B cell (primary cell): ENCODE data around the gene CAB39L. TPM values are rescaled to one million over a fixed set of nuclear protein-coding genes. Genes with fewer than 3 reads are reported as not detected.

Experiments
- ATAC-seq: fragments of 200-7000 bp; cut with Tn5 transposase; one replicate; pipeline ENCODE4 v1.10.0; 2021; ENCODE audit warnings: low read depth, mild to moderate bottlenecking, moderate number of reproducible peaks, moderate library complexity
- CTCF ChIA-PET: fragments of 350-600 bp; sonication (Branson Sonifier 250); formaldehyde crosslinking; loops from one replicate; lab custom pipeline; 2021; ENCODE audit warnings: antibody characterized with exemption, inconsistent platforms; lab: Charles Lee
- POLR2A ChIA-PET: fragments of 350-600 bp; sonication (Branson Sonifier 250); formaldehyde crosslinking; loops from one replicate; lab custom pipeline; 2021; ENCODE audit warnings: antibody characterized with exemption; lab: Charles Lee
- DNase-seq: peaks from one replicate; pipeline ENCODE4 v3.0.0; 2013
- H2AFZ ChIP-seq: 2 replicates; pipeline ENCODE4 v1.6.1; 2012; ENCODE audit warnings: mild to moderate bottlenecking, low read depth, low read length; ENCODE audit not compliant: insufficient read depth, poor library complexity, severe bottlenecking
- H3K27ac ChIP-seq, 2 donors: 1 replicate in 1 of 2; 2 replicates in 1 of 2; pipeline ENCODE4 v1.5.1; 2012 to 2013; ENCODE audit warnings: low read length in 2 of 2, mild to moderate bottlenecking in 2 of 2, moderate library complexity in 1 of 2
- H3K27me3 ChIP-seq, 4 experiments: fragments of 200-600 bp in 1 of 4; sonication (generic) in 1 of 4; replicated peaks in 1 of 4; 1 replicate in 2 of 4; 2 replicates in 2 of 4; pipeline versions ENCODE4 v1.6.1 to v1.7.0; 2013 to 2016; ENCODE audit warnings: low read length in 3 of 4, mild to moderate bottlenecking in 2 of 4, mixed read lengths in 1 of 4, moderate library complexity in 1 of 4; ENCODE audit not compliant: insufficient read depth in 4 of 4, control insufficient read depth in 3 of 4; ENCODE audit errors: control extremely low read depth in 1 of 4
- H3K36me3 ChIP-seq, 2 experiments: replicated peaks in 1 of 2; 1 replicate in 1 of 2; 2 replicates in 1 of 2; pipeline versions ENCODE4 v1.6.1 to v1.7.1; 2013; ENCODE audit warnings: low read length in 1 of 2; ENCODE audit not compliant: insufficient read depth in 2 of 2, control insufficient read depth in 1 of 2; ENCODE audit errors: control extremely low read depth in 1 of 2, extremely low read depth in 1 of 2
- H3K4me1 ChIP-seq, 2 donors: fragments of 200-600 bp in 1 of 2; sonication (generic) in 1 of 2; 1 replicate in 1 of 2; 2 replicates in 1 of 2; pipeline versions ENCODE4 v1.5.1 to v1.6.1; 2013 to 2017; ENCODE audit warnings: low read length in 2 of 2; ENCODE audit not compliant: control insufficient read depth in 2 of 2, insufficient read depth in 2 of 2
- H3K4me2 ChIP-seq: replicated peaks from 2 replicates; pipeline ENCODE3; 2012; ENCODE audit warnings: mild to moderate bottlenecking, low read depth, low read length; ENCODE audit not compliant: poor library complexity, severe bottlenecking
- H3K4me3 ChIP-seq, 5 experiments: fragments of 200-600 bp in 1 of 5; sonication (generic) in 1 of 5; 1 replicate in 3 of 5; 2 replicates in 2 of 5; pipeline versions ENCODE4 v1.5.1 to v1.7.0; 2011 to 2016; ENCODE audit warnings: low read length in 4 of 5, mild to moderate bottlenecking in 4 of 5, low read depth in 2 of 5, control low read depth in 1 of 5, moderate library complexity in 1 of 5; ENCODE audit not compliant: insufficient read depth in 1 of 5; ENCODE audit errors: control extremely low read depth in 1 of 5, extremely low read depth in 1 of 5
- H3K79me2 ChIP-seq: fragments of 200-600 bp; sonication (generic); one replicate; pipeline ENCODE4 v1.6.0; 2016; ENCODE audit warnings: low read length; ENCODE audit not compliant: control insufficient read depth, insufficient read depth
- H3K9ac ChIP-seq: fragments of 200-600 bp; sonication (generic); 2 replicates; pipeline ENCODE4 v1.6.1; 2017; ENCODE audit warnings: mild to moderate bottlenecking, low read length, moderate library complexity
- H3K9me3 ChIP-seq, 3 donors: one replicate each; pipeline versions ENCODE4 v1.6.1 to v1.7.1; 2013; ENCODE audit warnings: low read length in 2 of 3; ENCODE audit not compliant: control insufficient read depth in 2 of 3, insufficient read depth in 1 of 3; ENCODE audit errors: control extremely low read depth in 1 of 3
- H4K20me1 ChIP-seq: 2 replicates; pipeline ENCODE4 v1.6.0; 2012; ENCODE audit warnings: mild to moderate bottlenecking, low read length; ENCODE audit not compliant: insufficient read depth, control insufficient read depth, poor library complexity, severe bottlenecking
- H3K27ac Mint-ChIP-seq: one replicate; pipeline ENCODE4 v1.8.0; 2021; ENCODE audit warnings: mixed read lengths
- H3K27me3 Mint-ChIP-seq: one replicate; pipeline ENCODE4 v1.8.0; 2021; ENCODE audit warnings: mixed read lengths
- H3K4me1 Mint-ChIP-seq: one replicate; pipeline ENCODE4 v1.8.0; 2021; ENCODE audit warnings: mixed read lengths
- H3K4me3 Mint-ChIP-seq: one replicate; pipeline ENCODE4 v1.8.0; 2021; ENCODE audit warnings: mixed read lengths
- H3K9me3 Mint-ChIP-seq: one replicate; pipeline ENCODE4 v1.8.0; 2022; ENCODE audit warnings: mixed read lengths; ENCODE audit not compliant: insufficient read depth
- CTCF ChIP-seq: fragments of 200-600 bp; IDR thresholded peaks from one replicate; pipeline ENCODE4 v1.8.0; 2022; ENCODE audit warnings: antibody characterized with exemption, mild to moderate bottlenecking
- EZH2 ChIP-seq: IDR thresholded peaks from 2 replicates; pipeline ENCODE4 v1.6.1; 2012; ENCODE audit warnings: borderline replicate concordance, low read depth, mild to moderate bottlenecking, moderate library complexity, low read length; ENCODE audit not compliant: insufficient read depth, poor library complexity, severe bottlenecking
- WGBS: methylation state at CpG from one replicate; pipeline ENCODE4 v1.1.5; 2013; ENCODE audit warnings: missing lambda C conversion rate; ENCODE audit not compliant: insufficient coverage; 5-methylcytosine and 5-hydroxymethylcytosine counted together
- intact Hi-C: fragments of 100-400 bp; cut with micrococcal nuclease; formaldehyde crosslinking; loops from one replicate; pipeline ENCODE4 v1.10.0; 2022
- polyA plus RNA-seq: library from polyadenylated mRNA; depleted of rRNA; stranded (reverse); fragments of >200 nt; gene quantifications from 2 replicates; pipeline ENCODE4 v1.2.3, GENCODE V29; 2012
- total RNA-seq, 2 donors: library from RNA; stranded (reverse); fragments of 120-200 nt in 1 of 2; gene quantifications; 1 replicate in 1 of 2; 2 replicates in 1 of 2; pipeline versions ENCODE4 v1.2.3 to v1.2.4, GENCODE V29; 2013 to 2022

The CAB39L gene
- total and polyA plus RNA-seq, 2 donors (not counting 1 experiment from before 2014, with no cell fraction given): 1.5 to 9.6 TPM

- H3K4me3 ChIP-seq: no peak overlapping the region
- peaks cover 4 to 9% of the 10 kb centered on the region in 2 donors for H3K4me1 ChIP-seq
- Mint-ChIP-seq H3K27ac (no peak overlapping the region), H3K4me3 (no peak overlapping the region), H3K27me3 (no peaks in the 10 kb centered on the region), H3K9me3 (no peaks in the 10 kb centered on the region), H3K4me1 (peaks cover 18% of the 10 kb centered on the region)
- no peak overlapping the region for H3K27ac ChIP-seq
- intact Hi-C loops: no loop called here
- peaks cover 0 to 4% (median 0%) of the 10 kb centered on the region in 3 donors for H3K9me3 ChIP-seq
- peaks cover 4 to 26% of the 10 kb centered on the region in 2 experiments for H3K36me3 ChIP-seq
- ChIA-PET POLR2A (no interaction called here), CTCF (no interaction called here)
- no peak overlapping the region for H3K9ac ChIP-seq
- H3K27me3 ChIP-seq: no peaks in the 10 kb centered on the region
- H2AFZ ChIP-seq: no peak overlapping the region
- no peak for ATAC-seq
- H3K4me2 ChIP-seq: no peak overlapping the region
- WGBS: 100% methylated on average over 2 of the region's 7 CpGs
- H4K20me1 ChIP-seq: no peaks in the 10 kb centered on the region
- no peak for DNase-seq
- no peak for TF ChIP-seq CTCF
- no peak for TF ChIP-seq EZH2
- peaks cover 28% of the 10 kb centered on the region for H3K79me2 ChIP-seq
These were observed 13.4 kb upstream of the CAB39L start for GRCh38 chr13:49457221-49457620.

DNA sequence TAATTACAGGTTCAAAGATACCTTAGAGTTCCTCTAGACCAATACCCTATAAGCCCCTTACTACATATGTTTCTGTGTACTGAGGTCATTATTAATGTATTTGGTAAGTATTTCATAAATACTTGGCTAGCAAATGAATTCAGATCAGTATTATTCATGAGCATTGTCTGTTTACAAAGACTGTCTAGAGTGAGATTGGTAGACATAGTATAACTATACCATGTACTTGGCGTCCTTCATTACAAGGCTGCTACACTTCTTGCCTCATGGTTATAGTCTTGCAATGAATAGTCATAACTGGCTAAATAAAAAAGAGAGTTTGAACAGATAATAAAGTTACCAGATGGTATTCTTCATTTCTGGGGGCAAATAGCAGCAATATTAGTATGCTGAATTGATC is 12.3 kb upstream of the CAB39L start:
- Histone ChIP-seq H3K4me2 (no peak overlapping the region), H3K9ac (no peak overlapping the region), H3K36me3 (peaks cover 2 to 19% of the 10 kb centered on the region in 2 experiments), H3K79me2 (peaks cover 37% of the 10 kb centered on the region), H3K9me3 (peaks cover 0 to 2% (median 0%) of the 10 kb centered on the region in 3 donors), H3K4me3 (no peak overlapping the region), H3K27me3 (no peaks in the 10 kb centered on the region), H4K20me1 (no peaks in the 10 kb centered on the region), H2AFZ (no peak overlapping the region), H3K4me1 (peaks cover 4 to 9% of the 10 kb centered on the region in 2 donors), H3K27ac (no peak overlapping the region)
- H3K9me3 Mint-ChIP-seq: no peaks in the 10 kb centered on the region
- ChIA-PET CTCF (no interaction called here), POLR2A (no interaction called here)
- TF ChIP-seq CTCF (no peak), EZH2 (no peak)
- no peak overlapping the region for H3K4me3 Mint-ChIP-seq
- no peak for ATAC-seq
- no peak for DNase-seq
- intact Hi-C loops: no loop called here
- H3K27me3 Mint-ChIP-seq: no peaks in the 10 kb centered on the region
- WGBS: no CpG with 5 or more reads among the region's 1 CpG
- H3K27ac Mint-ChIP-seq: no peak overlapping the region
- H3K4me1 Mint-ChIP-seq: peaks cover 18% of the 10 kb centered on the region
